Measurements from ENCODE around the gene DNAH8.

DNA sequence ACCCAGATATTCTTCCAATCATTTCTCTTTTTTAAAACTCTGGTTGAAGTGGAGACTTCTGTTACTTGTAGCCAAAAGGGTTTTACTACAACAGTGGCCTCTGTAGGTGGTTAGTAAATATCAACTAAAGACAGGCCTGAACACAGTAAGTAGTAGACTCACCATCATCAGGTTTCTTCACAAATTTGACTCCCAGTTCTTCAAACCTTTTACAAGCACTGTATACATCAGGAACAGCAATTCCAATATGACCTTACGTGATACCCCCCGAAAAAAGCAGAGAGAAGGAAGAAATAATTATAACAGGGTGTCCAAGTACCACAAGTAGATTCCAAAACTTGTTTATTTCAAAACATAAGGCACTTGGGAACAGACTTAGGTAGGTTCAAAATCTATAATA is 33.3 kb upstream of the DNAH8 start:
- TF ChIP-seq POLR2A (IDR thresholded peaks at IDR 0.05) (no peak), EP300 (IDR thresholded peaks at IDR 0.05) (no peak)
- TF ChIP-seq, protein P1, sequence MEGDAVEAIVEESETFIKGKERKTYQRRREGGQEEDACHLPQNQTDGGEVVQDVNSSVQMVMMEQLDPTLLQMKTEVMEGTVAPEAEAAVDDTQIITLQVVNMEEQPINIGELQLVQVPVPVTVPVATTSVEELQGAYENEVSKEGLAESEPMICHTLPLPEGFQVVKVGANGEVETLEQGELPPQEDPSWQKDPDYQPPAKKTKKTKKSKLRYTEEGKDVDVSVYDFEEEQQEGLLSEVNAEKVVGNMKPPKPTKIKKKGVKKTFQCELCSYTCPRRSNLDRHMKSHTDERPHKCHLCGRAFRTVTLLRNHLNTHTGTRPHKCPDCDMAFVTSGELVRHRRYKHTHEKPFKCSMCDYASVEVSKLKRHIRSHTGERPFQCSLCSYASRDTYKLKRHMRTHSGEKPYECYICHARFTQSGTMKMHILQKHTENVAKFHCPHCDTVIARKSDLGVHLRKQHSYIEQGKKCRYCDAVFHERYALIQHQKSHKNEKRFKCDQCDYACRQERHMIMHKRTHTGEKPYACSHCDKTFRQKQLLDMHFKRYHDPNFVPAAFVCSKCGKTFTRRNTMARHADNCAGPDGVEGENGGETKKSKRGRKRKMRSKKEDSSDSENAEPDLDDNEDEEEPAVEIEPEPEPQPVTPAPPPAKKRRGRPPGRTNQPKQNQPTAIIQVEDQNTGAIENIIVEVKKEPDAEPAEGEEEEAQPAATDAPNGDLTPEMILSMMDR (IDR thresholded peaks at IDR 0.05): no peak

All from tibial nerve (tissue), 4 donors.